Uterus (tissue), 2 donors: ENCODE measurements around the gene THSD7B.

Experiments used
- CTCF ChIP-seq, 4 experiments: fragments of 200-600 bp in 2 of 4; fragments of 450-650 bp in 2 of 4; sonication (generic) in 2 of 4; IDR thresholded peaks; one replicate each; pipeline ENCODE4 v1.5.1; 2016 to 2019; ENCODE audit warnings: antibody characterized with exemption in 4 of 4, mild to moderate bottlenecking in 2 of 4, moderate library complexity in 1 of 4
- POLR2A ChIP-seq, 2 donors: fragments of 450-650 bp; IDR thresholded peaks; one replicate each; pipeline ENCODE4 v1.6.1; 2016; ENCODE audit warnings: antibody characterized with exemption in 2 of 2, mild to moderate bottlenecking in 1 of 2, moderate library complexity in 1 of 2

GRCh38 chr2:136916131-136916530, 150.8 kb downstream of the THSD7B start:
- TF ChIP-seq CTCF (IDR thresholded peaks at IDR 0.05) (no peak), POLR2A (IDR thresholded peaks at IDR 0.05) (no peak)
